Panc1 (cell line): ENCODE results near the gene SLC26A11. TPM values are rescaled to one million over a fixed set of nuclear protein-coding genes. Genes with fewer than 3 reads are reported as not detected.

Experiments used
- ATAC-seq: fragments of 200-7000 bp; cut with Tn5 transposase; 2 replicates; pipeline ENCODE4 v1.9.1; 2020; ENCODE audit warnings: mild to moderate bottlenecking, moderate library complexity
- BruUV-seq: library from RNA; stranded (reverse); fragments of 400-500 nt; replicated peaks from 2 replicates; lab custom pipeline; 2021; lab: Mats Ljungman, UMichigan
- CTCF ChIA-PET: fragments of 300-600 bp; sonication (Branson Sonifier 250); formaldehyde crosslinking; loops from one replicate; lab custom pipeline; 2022; ENCODE audit warnings: antibody characterized with exemption; lab: Charles Lee
- POLR2A ChIA-PET: fragments of 300-600 bp; sonication (Branson Sonifier 250); formaldehyde crosslinking; loops from one replicate; lab custom pipeline; 2022; ENCODE audit warnings: antibody characterized with exemption; lab: Charles Lee
- DNase-seq: peaks from one replicate; pipeline ENCODE4 v3.0.0-alpha.2; 2010; ENCODE audit warnings: low read depth, low spot score
- H3K27ac ChIP-seq: 2 replicates; pipeline ENCODE4 v1.5.1; 2011; ENCODE audit warnings: mild to moderate bottlenecking, low read length, inconsistent platforms
- H3K27me3 ChIP-seq: fragments of 200-500 bp; sonication (Bioruptor generic); 2 replicates; pipeline ENCODE4 v1.6.0; 2014; ENCODE audit warnings: low read length, inconsistent platforms; ENCODE audit not compliant: control insufficient read depth, insufficient read depth
- H3K36me3 ChIP-seq: fragments of 200-500 bp; sonication (Bioruptor generic); 2 replicates; pipeline ENCODE4 v1.5.1; 2014; ENCODE audit warnings: inconsistent platforms, mild to moderate bottlenecking, low read length, moderate library complexity; ENCODE audit not compliant: control insufficient read depth, insufficient read depth
- H3K4me1 ChIP-seq: 2 replicates; pipeline ENCODE4 v1.5.1; 2011; ENCODE audit warnings: inconsistent platforms, mild to moderate bottlenecking, low read length, moderate library complexity; ENCODE audit not compliant: control insufficient read depth, insufficient read depth
- H3K4me3 ChIP-seq, 2 experiments: 2 replicates each; pipeline ENCODE4 v1.5.1; 2011 to 2012; ENCODE audit warnings: low read depth in 2 of 2, low read length in 2 of 2, mild to moderate bottlenecking in 2 of 2, inconsistent platforms in 1 of 2, moderate library complexity in 1 of 2
- H3K9me3 ChIP-seq: fragments of 200-500 bp; sonication (Bioruptor generic); 2 replicates; pipeline ENCODE4 v1.5.1; 2014; ENCODE audit warnings: low read depth, mild to moderate bottlenecking, inconsistent platforms, low read length, moderate library complexity; ENCODE audit not compliant: control insufficient read depth, insufficient read depth
- POLR2AphosphoS5 ChIP-seq: IDR thresholded peaks from 2 replicates; pipeline ENCODE4 v1.6.1; 2012; ENCODE audit warnings: mild to moderate bottlenecking, low read depth, low read length, moderate library complexity
- SIN3A ChIP-seq: IDR thresholded peaks from 2 replicates; pipeline ENCODE4 v1.6.1; 2012; ENCODE audit warnings: low read depth, mild to moderate bottlenecking, low read length, moderate library complexity, borderline replicate concordance; ENCODE audit not compliant: insufficient read depth
- TCF7L2 ChIP-seq: IDR thresholded peaks from 2 replicates; pipeline ENCODE4 v1.6.1; 2011; ENCODE audit warnings: mild to moderate bottlenecking, low read depth, low read length, inconsistent platforms
- in situ Hi-C: cut with HindIII; loops from 2 replicates; pipeline ENCODE4 v1.10.0; 2016; ENCODE audit warnings: low sequenced_read_pairs, low pct_unique_long_range_greater_than_20kb
- intact Hi-C: fragments of 100-400 bp; cut with micrococcal nuclease; formaldehyde crosslinking; loops from one replicate; pipeline ENCODE4 v1.10.0; 2022; ENCODE audit not compliant: unreplicated experiment
- total RNA-seq: library from RNA; stranded (reverse); gene quantifications from one replicate; pipeline ENCODE4 v1.2.1, GENCODE V29; 2021; ENCODE audit not compliant: unreplicated experiment
- TF ChIP-seq, protein P1 (sequence below), 2 experiments: IDR thresholded peaks; 2 replicates each; pipeline ENCODE4 v1.6.1; 2011 to 2012; ENCODE audit warnings: low read depth in 2 of 2, control low read depth in 1 of 2, low read length in 1 of 2, mild to moderate bottlenecking in 1 of 2, moderate library complexity in 1 of 2; ENCODE audit not compliant: insufficient read depth in 1 of 2
- TF ChIP-seq, protein P2 (sequence below): fragments of 450-650 bp; IDR thresholded peaks from 2 replicates; pipeline ENCODE4 v1.5.1; 2017; ENCODE audit warnings: mild to moderate bottlenecking

SLC26A11 gene
- total RNA-seq, 1 experiment from 2014 or later: 30.9 TPM

DNA sequence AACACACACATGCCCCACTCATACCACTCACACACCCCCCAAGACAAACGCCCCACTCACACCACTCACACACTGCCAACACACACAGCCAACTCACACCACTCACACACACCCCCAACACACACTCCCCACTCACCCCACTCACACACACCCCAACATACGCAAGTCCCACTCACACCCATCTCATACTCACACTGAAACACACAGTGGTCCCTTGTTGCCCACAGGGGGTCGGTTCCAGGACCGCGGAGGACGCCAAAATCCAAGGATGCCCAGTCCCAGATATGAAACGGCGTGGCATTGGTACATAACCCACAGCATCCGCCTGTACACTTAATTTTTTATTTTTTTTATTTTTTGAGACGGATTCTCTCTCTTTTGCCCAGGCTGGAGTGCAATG lies 61.3 kb downstream of the SLC26A11 start:
- POLR2A ChIA-PET: no interaction called here
- intact Hi-C loops: no loop called here
- TF ChIP-seq POLR2AphosphoS5 (no peak), TCF7L2 (no peak), SIN3A (no peak)
- TF ChIP-seq, protein P1, sequence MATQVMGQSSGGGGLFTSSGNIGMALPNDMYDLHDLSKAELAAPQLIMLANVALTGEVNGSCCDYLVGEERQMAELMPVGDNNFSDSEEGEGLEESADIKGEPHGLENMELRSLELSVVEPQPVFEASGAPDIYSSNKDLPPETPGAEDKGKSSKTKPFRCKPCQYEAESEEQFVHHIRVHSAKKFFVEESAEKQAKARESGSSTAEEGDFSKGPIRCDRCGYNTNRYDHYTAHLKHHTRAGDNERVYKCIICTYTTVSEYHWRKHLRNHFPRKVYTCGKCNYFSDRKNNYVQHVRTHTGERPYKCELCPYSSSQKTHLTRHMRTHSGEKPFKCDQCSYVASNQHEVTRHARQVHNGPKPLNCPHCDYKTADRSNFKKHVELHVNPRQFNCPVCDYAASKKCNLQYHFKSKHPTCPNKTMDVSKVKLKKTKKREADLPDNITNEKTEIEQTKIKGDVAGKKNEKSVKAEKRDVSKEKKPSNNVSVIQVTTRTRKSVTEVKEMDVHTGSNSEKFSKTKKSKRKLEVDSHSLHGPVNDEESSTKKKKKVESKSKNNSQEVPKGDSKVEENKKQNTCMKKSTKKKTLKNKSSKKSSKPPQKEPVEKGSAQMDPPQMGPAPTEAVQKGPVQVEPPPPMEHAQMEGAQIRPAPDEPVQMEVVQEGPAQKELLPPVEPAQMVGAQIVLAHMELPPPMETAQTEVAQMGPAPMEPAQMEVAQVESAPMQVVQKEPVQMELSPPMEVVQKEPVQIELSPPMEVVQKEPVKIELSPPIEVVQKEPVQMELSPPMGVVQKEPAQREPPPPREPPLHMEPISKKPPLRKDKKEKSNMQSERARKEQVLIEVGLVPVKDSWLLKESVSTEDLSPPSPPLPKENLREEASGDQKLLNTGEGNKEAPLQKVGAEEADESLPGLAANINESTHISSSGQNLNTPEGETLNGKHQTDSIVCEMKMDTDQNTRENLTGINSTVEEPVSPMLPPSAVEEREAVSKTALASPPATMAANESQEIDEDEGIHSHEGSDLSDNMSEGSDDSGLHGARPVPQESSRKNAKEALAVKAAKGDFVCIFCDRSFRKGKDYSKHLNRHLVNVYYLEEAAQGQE (IDR thresholded peaks at IDR 0.05; ENCODE audit: insufficient read depth in 1 of 2, low read depth in 2 of 2, low read length in 1 of 2): no peak
- TF ChIP-seq, protein P2, sequence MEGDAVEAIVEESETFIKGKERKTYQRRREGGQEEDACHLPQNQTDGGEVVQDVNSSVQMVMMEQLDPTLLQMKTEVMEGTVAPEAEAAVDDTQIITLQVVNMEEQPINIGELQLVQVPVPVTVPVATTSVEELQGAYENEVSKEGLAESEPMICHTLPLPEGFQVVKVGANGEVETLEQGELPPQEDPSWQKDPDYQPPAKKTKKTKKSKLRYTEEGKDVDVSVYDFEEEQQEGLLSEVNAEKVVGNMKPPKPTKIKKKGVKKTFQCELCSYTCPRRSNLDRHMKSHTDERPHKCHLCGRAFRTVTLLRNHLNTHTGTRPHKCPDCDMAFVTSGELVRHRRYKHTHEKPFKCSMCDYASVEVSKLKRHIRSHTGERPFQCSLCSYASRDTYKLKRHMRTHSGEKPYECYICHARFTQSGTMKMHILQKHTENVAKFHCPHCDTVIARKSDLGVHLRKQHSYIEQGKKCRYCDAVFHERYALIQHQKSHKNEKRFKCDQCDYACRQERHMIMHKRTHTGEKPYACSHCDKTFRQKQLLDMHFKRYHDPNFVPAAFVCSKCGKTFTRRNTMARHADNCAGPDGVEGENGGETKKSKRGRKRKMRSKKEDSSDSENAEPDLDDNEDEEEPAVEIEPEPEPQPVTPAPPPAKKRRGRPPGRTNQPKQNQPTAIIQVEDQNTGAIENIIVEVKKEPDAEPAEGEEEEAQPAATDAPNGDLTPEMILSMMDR: no peak
- in situ Hi-C loops: no loop called here
- Histone ChIP-seq H3K36me3 (no peaks in the 10 kb centered on the region; the same call in 1 of the 2 replicates), H3K9me3 (no peaks in the 10 kb centered on the region), H3K27ac (no peak overlapping the region), H3K4me1 (peaks cover 32% of the 10 kb centered on the region), H3K4me3 (no peak overlapping the region), H3K27me3 (no peaks in the 10 kb centered on the region)
- CTCF ChIA-PET: no interaction called here
- BruUV-seq: no TSS peak
- DNase-seq (no peak), ATAC-seq (no peak)

DNA sequence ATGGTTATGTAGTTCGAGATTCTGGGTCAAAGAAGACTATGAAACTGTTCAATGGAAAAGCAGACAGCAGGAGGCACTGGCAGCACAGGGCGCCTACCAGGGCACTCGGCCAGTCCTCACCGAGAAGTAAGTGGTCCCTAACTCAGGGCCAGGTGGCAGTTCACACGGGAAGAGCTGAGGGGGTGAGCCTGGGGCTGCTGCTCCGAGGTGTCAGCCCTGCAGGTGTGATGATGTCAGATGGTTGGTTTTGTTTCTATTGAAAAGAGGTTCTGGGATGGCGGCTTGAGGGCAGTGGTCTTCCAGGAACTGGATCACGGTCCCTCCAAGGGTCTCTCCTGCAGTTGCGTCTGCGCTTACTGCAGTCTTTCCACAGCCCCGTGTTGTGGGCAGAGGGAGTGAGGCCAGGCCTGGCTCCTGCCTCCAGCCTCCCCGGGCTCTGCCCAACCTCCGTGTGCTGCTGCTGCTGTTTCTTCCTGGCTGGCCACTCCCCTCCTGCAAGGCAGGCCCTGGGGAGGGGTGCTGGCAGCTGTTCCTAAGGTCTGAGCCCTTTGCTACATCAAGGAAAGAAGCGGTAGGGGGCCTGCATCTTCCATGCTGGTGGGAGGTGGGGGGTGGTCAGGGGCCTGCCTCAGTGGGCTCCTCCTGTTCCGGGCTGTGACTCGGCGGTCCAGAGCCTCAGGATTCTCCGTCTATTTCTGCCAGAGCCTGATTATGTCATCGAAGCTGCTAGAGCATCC lies 63.1 kb downstream of the SLC26A11 start:
- no peak overlapping the region for H3K4me3 ChIP-seq
- CTCF ChIA-PET: no interaction called here
- BruUV-seq: no TSS peak
- H3K27ac ChIP-seq: no peak overlapping the region
- no peak for TF ChIP-seq POLR2AphosphoS5
- DNase-seq (no peak), ATAC-seq (no peak)
- H3K27me3 ChIP-seq: no peaks in the 10 kb centered on the region
- H3K36me3 ChIP-seq: no peaks in the 10 kb centered on the region; the same call in 1 of the 2 replicates
- in situ Hi-C loops: no loop called here
- H3K4me1 ChIP-seq: peaks cover 14% of the 10 kb centered on the region
- intact Hi-C loops: no loop called here
- POLR2A ChIA-PET: no interaction called here
- no peaks in the 10 kb centered on the region for H3K9me3 ChIP-seq

DNA sequence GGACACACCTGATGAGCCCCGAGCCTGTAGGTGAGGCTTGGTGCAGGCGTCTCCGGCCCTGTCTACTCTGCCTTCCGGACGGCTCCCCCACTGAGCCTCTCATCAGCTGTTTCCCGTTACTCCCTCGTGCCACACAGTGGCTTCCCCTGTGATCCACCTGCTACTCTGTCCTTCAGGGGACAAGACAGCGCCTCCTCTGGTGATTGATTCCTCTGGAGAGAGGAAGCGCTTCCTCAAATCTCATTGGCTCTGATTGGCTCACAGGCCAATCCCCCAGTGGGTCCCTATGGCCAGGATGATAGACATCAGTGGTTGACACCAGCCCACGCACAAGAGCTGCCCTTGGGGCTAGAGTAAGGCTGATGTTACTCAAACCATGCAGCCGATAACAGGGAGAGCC lies 64.4 kb downstream of the SLC26A11 start:
- ChIA-PET CTCF (interaction anchor here (0.6 kb wide), 1 partner anchor 86 kb away, joined by 4 read pairs; no protein-coding TSS in a partner anchor), POLR2A (no interaction called here)
- in situ Hi-C loops: no loop called here
- Histone ChIP-seq H3K27me3 (no peaks in the 10 kb centered on the region), H3K4me1 (peaks cover 4% of the 10 kb centered on the region; the same call in 1 of the 2 replicates), H3K9me3 (no peaks in the 10 kb centered on the region), H3K4me3 (no peak overlapping the region), H3K27ac (no peak overlapping the region), H3K36me3 (no peaks in the 10 kb centered on the region; the same call in 1 of the 2 replicates)
- no peak for TF ChIP-seq TCF7L2
- no peak for TF ChIP-seq SIN3A
- no peak for TF ChIP-seq POLR2AphosphoS5
- TF ChIP-seq, protein P2: no peak
- TF ChIP-seq, protein P1 (IDR thresholded peaks at IDR 0.05; ENCODE audit: insufficient read depth in 1 of 2, low read depth in 2 of 2, low read length in 1 of 2): no peak
- no TSS peak for BruUV-seq
- DNase-seq (no peak), ATAC-seq (no peak)
- intact Hi-C loops: no loop called here
